K562 (cell line): Measurements from ENCODE around the gene CRK. TPM values are rescaled to one million over a fixed set of nuclear protein-coding genes. Genes with fewer than 3 reads are reported as not detected.

Experiments used
- ATAC-seq: fragments of 200-7000 bp; cut with Tn5 transposase; 3 replicates; pipeline ENCODE4 v1.9.1; 2020; ENCODE audit warnings: moderate library complexity
- BruUV-seq: library from RNA; stranded (reverse); fragments of 400-500 nt; replicated peaks from 2 replicates; lab custom pipeline; 2021; lab: Mats Ljungman, UMichigan
- CTCF ChIA-PET: fragments of 300-600 bp; formaldehyde crosslinking; extraction: SDS; loops from one replicate; lab custom pipeline; 2021; ENCODE audit warnings: low intra/inter-chr PET ratio; lab: Yijun Ruan, JAX
- POLR2A ChIA-PET: fragments of 300-600, 350-650 bp; sonication (Branson Sonifier 250); formaldehyde crosslinking; extraction: SDS; loops from one replicate; lab custom pipeline; 2021; ENCODE audit warnings: antibody characterized with exemption, inconsistent platforms; lab: Yijun Ruan, JAX
- DNase-seq, 4 experiments: peaks; one replicate each; pipeline versions ENCODE4 v3.0.0 to v3.0.0-alpha.2; 2011 to 2018; ENCODE audit warnings: low spot score in 3 of 4, mixed read lengths in 3 of 4; ENCODE audit errors: extremely low read depth in 1 of 4
- FAIRE-seq: peaks from 2 replicates; lab custom pipeline; 2011; peaks lifted over from hg19 to GRCh38; lab: Jason Lieb, UNC
- H2AFZ ChIP-seq: 2 replicates; pipeline ENCODE4 v1.6.0; 2011; ENCODE audit warnings: low read depth, low read length, control low read depth, inconsistent platforms
- H3K27ac ChIP-seq: fragments of 200-600 bp; 3 replicates; pipeline ENCODE4 v1.8.0; 2011; ENCODE audit warnings: low read depth, mild to moderate bottlenecking, control low read depth, inconsistent platforms, low read length, moderate library complexity, mixed read lengths; ENCODE audit errors: extremely low read depth
- H3K27me3 ChIP-seq, 2 experiments: fragments of 300-600 bp in 1 of 2; 2 replicates in 1 of 2; 3 replicates in 1 of 2; pipeline versions ENCODE4 v1.6.0 to v1.8.0; 2011; ENCODE audit warnings: inconsistent platforms in 2 of 2, low read length in 2 of 2, mild to moderate bottlenecking in 1 of 2, mixed read lengths in 1 of 2, moderate library complexity in 1 of 2; ENCODE audit not compliant: control insufficient read depth in 2 of 2, insufficient read depth in 2 of 2
- H3K36me3 ChIP-seq: fragments of 300-600 bp; 3 replicates; pipeline ENCODE4 v1.8.0; 2011; ENCODE audit warnings: mild to moderate bottlenecking, low read length, inconsistent platforms; ENCODE audit not compliant: control insufficient read depth, insufficient read depth
- H3K4me1 ChIP-seq, 2 experiments: fragments of 200-600 bp in 1 of 2; replicated peaks in 1 of 2; 2 replicates in 1 of 2; 3 replicates in 1 of 2; pipeline versions ENCODE4 v1.5.1 to v1.8.0; 2011; ENCODE audit warnings: inconsistent platforms in 2 of 2, low read length in 2 of 2, mild to moderate bottlenecking in 1 of 2, mixed read lengths in 1 of 2, moderate library complexity in 1 of 2; ENCODE audit not compliant: control insufficient read depth in 2 of 2, insufficient read depth in 2 of 2
- H3K4me2 ChIP-seq: 2 replicates; pipeline ENCODE4 v1.6.1; 2011; ENCODE audit warnings: low read length, control low read depth, inconsistent platforms, mixed read lengths; ENCODE audit not compliant: insufficient read depth
- H3K4me3 ChIP-seq: fragments of 200-600 bp; sonication (generic), shearing (Covaris generic); 2 replicates; pipeline ENCODE4 v1.5.1; 2016; ENCODE audit warnings: control low read depth, inconsistent platforms
- H3K79me2 ChIP-seq: fragments of 200-600 bp; 3 replicates; pipeline ENCODE4 v1.8.0; 2011; ENCODE audit warnings: low read length, inconsistent platforms; ENCODE audit not compliant: control insufficient read depth, insufficient read depth
- H3K9ac ChIP-seq, 2 experiments: 2 replicates each; pipeline versions ENCODE4 v1.6.0 to v1.6.1; 2011; ENCODE audit warnings: low read depth in 2 of 2, low read length in 2 of 2, control low read depth in 1 of 2, inconsistent platforms in 1 of 2, mild to moderate bottlenecking in 1 of 2, mixed read lengths in 1 of 2; ENCODE audit not compliant: insufficient read depth in 1 of 2
- H3K9me1 ChIP-seq: one replicate; pipeline ENCODE4 v1.6.0; 2011; ENCODE audit warnings: inconsistent platforms, mild to moderate bottlenecking, low read length, moderate library complexity; ENCODE audit not compliant: control insufficient read depth, insufficient read depth
- H3K9me3 ChIP-seq: replicated peaks from 2 replicates; pipeline ENCODE4 v1.5.1; 2011; ENCODE audit warnings: low read depth, low read length, inconsistent platforms; ENCODE audit not compliant: control insufficient read depth, insufficient read depth
- H4K20me1 ChIP-seq: replicated peaks from 2 replicates; pipeline ENCODE4 v1.6.1; 2011; ENCODE audit warnings: low read length, inconsistent platforms, mixed read lengths; ENCODE audit not compliant: control insufficient read depth, insufficient read depth
- GTF2A2 ChIP-seq: IDR thresholded peaks from 2 replicates; pipeline ENCODE4 v1.6.1; 2016; ENCODE audit warnings: mild to moderate bottlenecking, missing genetic modification characterization, missing compliant biosample characterization
- HIVEP1 ChIP-seq: fragments of 250-450 bp; sonication (Bioruptor Pico); IDR thresholded peaks from 2 replicates; pipeline ENCODE4 v1.4.0; 2020; ENCODE audit warnings: mild to moderate bottlenecking
- KDM2B ChIP-seq: fragments of 250-450 bp; sonication (Bioruptor Pico); IDR thresholded peaks from 2 replicates; pipeline ENCODE4 v1.8.0; 2021; ENCODE audit warnings: mild to moderate bottlenecking, moderate library complexity
- MED1 ChIP-seq: sonication (generic); formaldehyde crosslinking; IDR thresholded peaks from 2 replicates; pipeline ENCODE4 v1.8.1; 2023; ENCODE audit warnings: missing genetic modification reagents, borderline replicate concordance
- PCBP1 ChIP-seq: fragments of 200-400 bp; formaldehyde crosslinking; IDR thresholded peaks from 2 replicates; pipeline ENCODE4 v1.6.1; 2018; ENCODE audit warnings: mild to moderate bottlenecking, low read depth, low read length; ENCODE audit not compliant: poor library complexity, severe bottlenecking
- POLR2B ChIP-seq: fragments of 450-650 bp; IDR thresholded peaks from 2 replicates; pipeline ENCODE4 v1.6.1; 2018; ENCODE audit warnings: low read depth; ENCODE audit not compliant: partially characterized antibody
- PURB ChIP-seq: sonication (generic); formaldehyde crosslinking; IDR thresholded peaks from 2 replicates; pipeline ENCODE4 v1.9.0; 2021; ENCODE audit warnings: low read depth, mild to moderate bottlenecking, missing genetic modification reagents
- SAFB ChIP-seq: fragments of 200-400 bp; formaldehyde crosslinking; IDR thresholded peaks from 2 replicates; pipeline ENCODE4 v1.6.1; 2017; ENCODE audit warnings: low read depth, low read length, borderline replicate concordance
- XRCC3 ChIP-seq: fragments of 450-650 bp; IDR thresholded peaks from 2 replicates; pipeline ENCODE4 v1.6.1; 2017; ENCODE audit warnings: mild to moderate bottlenecking, moderate library complexity
- WGBS: fragments of 100-300 bp; shearing (Covaris generic); methylation state at CpG from one replicate; pipeline ENCODE4 v1.1.6; 2016; ENCODE audit warnings: low coverage, mixed read lengths; ENCODE audit not compliant: insufficient coverage; ENCODE audit errors: missing lambda C conversion rate; 5-methylcytosine and 5-hydroxymethylcytosine counted together
- in situ Hi-C: fragments of 300-500 bp; cut with MboI; formaldehyde crosslinking; loops from 4 replicates; pipeline ENCODE4 v1.15.0; 2018; ENCODE audit warnings: inconsistent platforms, mixed read lengths
- intact Hi-C: fragments of 100-400 bp; cut with micrococcal nuclease; formaldehyde crosslinking; loops from 2 replicates; pipeline ENCODE4 v1.14.2; 2022
- polyA plus RNA-seq, 8 experiments: library from polyadenylated mRNA; depleted of rRNA in 4 of 8; stranded (reverse) in 5 of 8; unstranded in 3 of 8; fragments of >200 nt; fragmentation: Nextera tagmentation in 2 of 8; fragmentation: Illumina TruSeq in 1 of 8; extraction: Ambion mirVana in 2 of 8; extraction: Trizol in 1 of 8; gene quantifications; 2 replicates each; pipeline versions ENCODE4 v1.2.1 to v1.2.3, GENCODE V29; 2011 to 2014; ENCODE audit warnings: inconsistent platforms in 1 of 8, missing spikeins in 1 of 8
- total RNA-seq, 7 experiments: library from RNA; depleted of rRNA in 6 of 7; stranded (reverse); fragments of >200 nt in 6 of 7; fragmentation: Illumina TruSeq in 2 of 7; extraction: Trizol in 2 of 7; gene quantifications; 2 replicates each; pipeline versions ENCODE4 v1.2.1 to v1.2.3, GENCODE V29; 2011 to 2021; ENCODE audit warnings: low replicate concordance in 1 of 7
- TF ChIP-seq, protein P1 (sequence below): fragments of 450-650 bp; formaldehyde crosslinking; IDR thresholded peaks from 2 replicates; pipeline ENCODE4 v1.4.0; 2022; ENCODE audit warnings: mild to moderate bottlenecking, moderate library complexity
- TF ChIP-seq, protein P2 (sequence below): fragments of 450-650 bp; IDR thresholded peaks from 2 replicates; pipeline ENCODE4 v1.6.1; 2016; ENCODE audit warnings: low read depth

Gene CRK
- total and polyA plus RNA-seq, 9 of the 15 experiments (the other 6 are each of a cell fraction or from before 2014, with no cell fraction given) = 13.1 to 40.2 (median 26.1) TPM

DNA sequence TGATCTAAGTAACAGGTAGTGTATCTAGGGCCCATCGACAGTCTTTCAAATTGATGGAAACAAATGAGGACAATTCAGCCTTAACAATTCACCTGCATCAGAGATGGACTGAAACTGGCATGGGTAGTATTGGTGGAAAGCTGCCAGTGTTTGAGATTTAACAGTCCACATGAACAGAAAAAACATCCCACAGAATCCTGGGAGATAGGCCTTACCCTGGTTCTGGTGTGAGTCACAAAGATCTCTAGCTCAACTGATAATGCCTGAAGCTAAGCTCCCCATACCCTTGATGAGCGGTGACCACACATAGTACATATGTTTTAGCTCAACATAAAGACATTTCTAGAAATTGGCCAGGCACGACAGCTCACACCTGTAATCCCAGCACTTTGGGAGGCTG, 21.9 kb downstream of the CRK start:
- in situ Hi-C loops = no loop called here
- 87% methylated on average over 3 of the region's 3 CpGs for WGBS
- no peak for TF ChIP-seq GTF2A2 (tag)
- TF ChIP-seq, protein P1, sequence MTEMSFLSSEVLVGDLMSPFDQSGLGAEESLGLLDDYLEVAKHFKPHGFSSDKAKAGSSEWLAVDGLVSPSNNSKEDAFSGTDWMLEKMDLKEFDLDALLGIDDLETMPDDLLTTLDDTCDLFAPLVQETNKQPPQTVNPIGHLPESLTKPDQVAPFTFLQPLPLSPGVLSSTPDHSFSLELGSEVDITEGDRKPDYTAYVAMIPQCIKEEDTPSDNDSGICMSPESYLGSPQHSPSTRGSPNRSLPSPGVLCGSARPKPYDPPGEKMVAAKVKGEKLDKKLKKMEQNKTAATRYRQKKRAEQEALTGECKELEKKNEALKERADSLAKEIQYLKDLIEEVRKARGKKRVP = no peak
- TF ChIP-seq PURB = no peak
- no peak for TF ChIP-seq PCBP1
- TF ChIP-seq POLR2B = no peak
- no peak for TF ChIP-seq KDM2B
- no peak for TF ChIP-seq SAFB
- TF ChIP-seq XRCC3 = no peak
- TF ChIP-seq HIVEP1 (CRISPR knock-in tag) = no peak
- TF ChIP-seq MED1 (CRISPR knock-in tag) = no peak
- TF ChIP-seq, protein P2, sequence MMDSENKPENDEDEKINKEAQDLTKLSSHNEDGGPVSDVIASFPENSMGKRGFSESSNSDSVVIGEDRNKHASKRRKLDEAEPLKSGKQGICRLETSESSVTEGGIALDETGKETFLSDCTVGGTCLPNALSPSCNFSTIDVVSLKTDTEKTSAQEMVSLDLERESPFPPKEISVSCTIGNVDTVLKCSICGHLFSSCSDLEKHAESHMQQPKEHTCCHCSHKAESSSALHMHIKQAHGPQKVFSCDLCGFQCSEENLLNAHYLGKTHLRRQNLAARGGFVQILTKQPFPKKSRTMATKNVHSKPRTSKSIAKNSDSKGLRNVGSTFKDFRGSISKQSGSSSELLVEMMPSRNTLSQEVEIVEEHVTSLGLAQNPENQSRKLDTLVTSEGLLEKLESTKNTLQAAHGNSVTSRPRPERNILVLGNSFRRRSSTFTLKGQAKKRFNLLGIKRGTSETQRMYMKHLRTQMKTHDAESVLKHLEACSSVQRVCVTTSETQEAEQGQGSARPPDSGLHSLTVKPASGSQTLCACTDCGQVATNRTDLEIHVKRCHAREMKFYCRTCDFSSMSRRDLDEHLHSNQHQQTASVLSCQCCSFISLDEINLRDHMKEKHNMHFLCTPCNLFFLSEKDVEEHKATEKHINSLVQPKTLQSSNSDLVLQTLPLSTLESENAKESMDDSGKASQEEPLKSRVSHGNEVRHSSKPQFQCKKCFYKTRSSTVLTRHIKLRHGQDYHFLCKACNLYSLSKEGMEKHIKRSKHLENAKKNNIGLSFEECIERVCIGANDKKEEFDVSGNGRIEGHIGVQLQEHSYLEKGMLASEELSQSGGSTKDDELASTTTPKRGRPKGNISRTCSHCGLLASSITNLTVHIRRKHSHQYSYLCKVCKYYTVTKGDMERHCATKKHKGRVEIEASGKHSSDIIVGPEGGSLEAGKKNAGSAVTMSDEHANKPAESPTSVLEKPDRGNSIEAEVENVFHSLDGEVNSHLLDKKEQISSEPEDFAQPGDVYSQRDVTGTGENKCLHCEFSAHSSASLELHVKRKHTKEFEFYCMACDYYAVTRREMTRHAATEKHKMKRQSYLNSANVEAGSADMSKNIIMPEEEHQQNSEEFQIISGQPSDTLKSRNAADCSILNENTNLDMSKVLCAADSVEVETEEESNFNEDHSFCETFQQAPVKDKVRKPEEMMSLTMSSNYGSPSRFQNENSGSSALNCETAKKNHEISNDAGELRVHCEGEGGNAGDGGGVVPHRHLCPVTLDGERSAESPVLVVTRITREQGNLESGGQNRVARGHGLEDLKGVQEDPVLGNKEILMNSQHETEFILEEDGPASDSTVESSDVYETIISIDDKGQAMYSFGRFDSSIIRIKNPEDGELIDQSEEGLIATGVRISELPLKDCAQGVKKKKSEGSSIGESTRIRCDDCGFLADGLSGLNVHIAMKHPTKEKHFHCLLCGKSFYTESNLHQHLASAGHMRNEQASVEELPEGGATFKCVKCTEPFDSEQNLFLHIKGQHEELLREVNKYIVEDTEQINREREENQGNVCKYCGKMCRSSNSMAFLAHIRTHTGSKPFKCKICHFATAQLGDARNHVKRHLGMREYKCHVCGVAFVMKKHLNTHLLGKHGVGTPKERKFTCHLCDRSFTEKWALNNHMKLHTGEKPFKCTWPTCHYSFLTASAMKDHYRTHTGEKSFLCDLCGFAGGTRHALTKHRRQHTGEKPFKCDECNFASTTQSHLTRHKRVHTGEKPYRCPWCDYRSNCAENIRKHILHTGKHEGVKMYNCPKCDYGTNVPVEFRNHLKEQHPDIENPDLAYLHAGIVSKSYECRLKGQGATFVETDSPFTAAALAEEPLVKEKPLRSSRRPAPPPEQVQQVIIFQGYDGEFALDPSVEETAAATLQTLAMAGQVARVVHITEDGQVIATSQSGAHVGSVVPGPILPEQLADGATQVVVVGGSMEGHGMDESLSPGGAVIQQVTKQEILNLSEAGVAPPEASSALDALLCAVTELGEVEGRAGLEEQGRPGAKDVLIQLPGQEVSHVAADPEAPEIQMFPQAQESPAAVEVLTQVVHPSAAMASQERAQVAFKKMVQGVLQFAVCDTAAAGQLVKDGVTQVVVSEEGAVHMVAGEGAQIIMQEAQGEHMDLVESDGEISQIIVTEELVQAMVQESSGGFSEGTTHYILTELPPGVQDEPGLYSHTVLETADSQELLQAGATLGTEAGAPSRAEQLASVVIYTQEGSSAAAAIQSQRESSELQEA = no peak

More for the DNA sequence above, 21.9 kb downstream of the CRK start:
- Histone ChIP-seq H3K79me2 (peaks cover 71% of the 10 kb centered on the region), H3K9ac (no peak overlapping the region), H3K9me3 (no peaks in the 10 kb centered on the region), H3K9me1 (no peaks in the 10 kb centered on the region), H2AFZ (no peak overlapping the region), H3K27me3 (no peaks in the 10 kb centered on the region), H3K4me1 (peaks cover 0 to 6% of the 10 kb centered on the region in 2 experiments; a peak in 3 of 5 replicates), H3K4me2 (no peak overlapping the region), H4K20me1 (no peaks in the 10 kb centered on the region), H3K36me3 (peaks cover 59% of the 10 kb centered on the region), H3K27ac (no peak overlapping the region), H3K4me3 (no peak overlapping the region)
- ChIA-PET CTCF (no interaction called here), POLR2A (interaction anchor here (1.4 kb wide), 1 partner anchor 10 kb away, joined by 7 read pairs; no protein-coding TSS in a partner anchor)
- ATAC-seq (no peak), FAIRE-seq (no peak), DNase-seq (no peak)
- BruUV-seq = no TSS peak
- intact Hi-C loops = no loop called here
